RPMI7951 (cell line): ENCODE measurements around the gene FAM43A. TPM values are rescaled to one million over a fixed set of nuclear protein-coding genes. Genes with fewer than 3 reads are reported as not detected.

ENCODE experiments used
- DNase-seq: peaks from one replicate; pipeline ENCODE4 v3.0.0-alpha.2; 2012; ENCODE audit warnings: low read depth
- total RNA-seq: library from RNA; depleted of rRNA; stranded (reverse); fragments of >200 nt; shearing (Covaris generic); gene quantifications from 2 replicates; pipeline ENCODE4 v1.2.3, GENCODE V29; 2014

Gene FAM43A
- total RNA-seq, 1 experiment from 2014 or later = 1.8 TPM

GRCh38 chr3:194711286-194711685, 25.6 kb downstream of the FAM43A start:
- no peak for DNase-seq

- DNase-seq = peak; percentile 97
These were observed 26.2 kb downstream of the FAM43A start for GRCh38 chr3:194711913-194712312.

GRCh38 chr3:194713299-194714136, 27.8 kb downstream of the FAM43A start:
- DNase-seq = no peak

GRCh38 chr3:194714137-194714455, 28.4 kb downstream of the FAM43A start:
- no peak for DNase-seq

- DNase-seq = no peak
These were observed 28.9 kb downstream of the FAM43A start for GRCh38 chr3:194714564-194714963.

GRCh38 chr3:194715022-194715800, 29.5 kb downstream of the FAM43A start:
- DNase-seq = peak; percentile 32

- no peak for DNase-seq
These were observed 32.4 kb downstream of the FAM43A start for GRCh38 chr3:194718079-194718478.

- no peak for DNase-seq
These were observed 34.4 kb downstream of the FAM43A start for GRCh38 chr3:194720048-194720447.

- no peak for DNase-seq
These were observed 38.3 kb downstream of the FAM43A start for GRCh38 chr3:194723846-194724618.

- DNase-seq = no peak
These were observed 39.7 kb downstream of the FAM43A start for GRCh38 chr3:194725346-194725745.

GRCh38 chr3:194727435-194728128, 41.9 kb downstream of the FAM43A start:
- no peak for DNase-seq

- no peak for DNase-seq
These were observed 43.3 kb downstream of the FAM43A start for GRCh38 chr3:194728986-194729385.

- DNase-seq = peak; percentile 86
These were observed 44.7 kb downstream of the FAM43A start for GRCh38 chr3:194730365-194730764.

GRCh38 chr3:194731506-194732073, 45.9 kb downstream of the FAM43A start:
- DNase-seq = no peak

- no peak for DNase-seq
These were observed 46.9 kb downstream of the FAM43A start for GRCh38 chr3:194732617-194733016.

GRCh38 chr3:194736277-194736895, 50.7 kb downstream of the FAM43A start:
- no peak for DNase-seq

- DNase-seq = no peak
These were observed 51.4 kb downstream of the FAM43A start for GRCh38 chr3:194736896-194737600.
